ENCODE measurements around the gene KCNA4.
"Not testable (repeated sequence)": the region's sequence is repeated elsewhere in the genome, so short reads cannot be mapped to it uniquely, and the experiment has no call there.

Gene KCNA4

DNA sequence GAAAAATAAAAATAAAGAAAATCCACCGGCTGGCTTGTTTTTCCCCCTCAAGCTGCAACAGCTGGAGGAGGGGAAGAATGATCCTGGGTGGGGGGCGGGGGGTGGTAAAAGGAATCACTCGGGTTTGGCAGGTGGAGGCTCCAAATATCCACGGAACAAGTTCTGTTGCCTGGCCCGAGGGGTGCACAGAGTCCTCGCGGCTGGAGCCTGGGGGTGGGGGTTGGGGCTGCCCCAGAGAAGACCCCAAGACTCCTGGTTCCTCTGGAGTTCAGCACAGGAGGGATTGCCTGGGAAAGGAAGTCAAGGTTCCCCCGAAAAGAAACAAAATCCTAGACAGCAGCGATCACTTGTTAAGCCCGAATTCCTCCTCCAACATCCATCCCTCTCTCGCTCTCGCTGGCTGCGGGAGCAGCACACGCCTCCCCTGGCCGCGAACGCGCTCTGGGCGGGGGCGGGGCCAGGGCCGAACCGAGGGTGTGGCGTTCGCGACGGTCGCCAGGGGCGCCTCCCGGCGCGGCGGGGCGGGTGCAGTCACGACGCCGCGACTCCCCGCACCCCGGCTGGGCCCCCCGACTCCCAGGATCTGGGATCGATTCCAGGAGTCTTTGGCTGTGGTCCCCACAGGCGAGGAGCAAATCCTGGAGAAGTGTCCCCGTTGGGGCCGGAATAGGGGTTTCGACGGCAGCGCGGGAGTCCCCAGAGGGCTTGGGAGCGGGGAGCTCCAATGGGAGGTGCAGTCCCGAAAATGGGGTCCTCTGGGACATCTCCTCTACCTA lies at the start of gene KCNA4:
Gene KCNA4 (minus strand): TSS at position 443 of the 776 bp plus-strand sequence. CDS start 4,352 bp downstream, outside the sequence.
- DNase-seq (ENCODE audit: low spot score), result no peak

DNA sequence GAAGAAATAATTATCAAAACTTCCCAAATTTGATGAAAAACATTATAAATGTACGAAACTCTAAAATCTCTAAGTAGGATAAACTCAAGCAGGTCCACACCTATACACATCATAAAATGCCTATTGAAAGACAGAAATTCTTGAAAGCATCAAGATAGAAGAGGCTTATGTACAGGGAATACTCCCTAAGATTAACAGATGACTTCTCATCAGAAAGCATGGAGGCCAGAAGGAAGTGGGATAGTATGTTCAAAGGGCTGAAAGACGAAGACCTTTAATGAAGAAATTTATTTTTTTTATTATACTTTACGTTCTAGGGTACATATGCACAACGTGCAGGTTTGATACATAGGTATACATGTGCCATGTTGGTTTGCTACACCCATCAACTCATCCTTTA lies 45.3 kb upstream of the KCNA4 start:
- DNase-seq (ENCODE audit: low spot score), result no peak

DNA sequence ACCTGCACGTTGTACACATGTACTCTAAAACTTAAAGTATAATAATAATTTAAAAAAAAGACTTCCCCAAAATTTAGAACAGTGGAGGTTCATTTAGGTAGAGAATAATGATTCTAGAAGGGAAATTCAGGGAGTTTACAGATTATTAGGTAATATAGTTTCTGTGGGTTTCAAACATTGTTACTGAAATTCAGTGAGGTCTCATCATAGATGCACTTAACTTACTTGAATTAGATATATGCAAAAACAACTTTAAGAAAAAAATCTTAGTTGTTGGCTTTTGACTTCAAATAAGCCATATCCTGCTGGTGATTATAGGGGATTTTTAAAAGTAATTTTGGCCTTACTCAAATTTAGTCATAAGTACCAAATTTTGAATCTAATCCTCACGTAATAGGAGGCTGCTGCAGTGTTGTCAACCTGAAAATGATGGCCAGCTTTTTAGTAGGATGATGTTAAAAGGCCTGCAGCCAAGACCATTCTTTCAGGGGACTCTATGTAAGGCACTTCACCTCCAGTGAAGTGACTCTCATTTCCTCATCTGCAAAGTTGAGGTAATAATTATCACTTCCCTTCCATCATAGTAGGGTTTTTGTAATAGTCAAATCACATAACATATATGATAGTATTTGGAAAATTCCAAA lies 42.5 kb upstream of the KCNA4 start:
- DNase-seq (ENCODE audit: low spot score), result no peak

DNA sequence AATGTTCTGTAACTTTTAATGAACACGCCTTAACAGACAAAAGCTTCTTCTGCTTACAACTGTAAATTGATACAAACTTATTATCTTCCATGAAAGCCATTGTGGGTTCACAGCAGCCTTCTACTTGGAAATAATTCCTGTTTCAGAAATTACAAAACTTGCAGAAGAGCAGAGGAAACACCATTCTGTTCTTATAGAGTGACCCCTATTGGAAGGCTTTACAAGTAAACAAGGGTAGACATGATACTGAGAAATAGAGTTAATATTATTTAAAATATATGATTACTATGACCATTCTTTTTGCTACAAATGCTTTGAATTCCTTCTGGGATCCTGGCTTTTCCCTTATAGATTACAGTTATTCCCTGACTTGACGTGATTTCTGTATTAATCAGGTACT lies 32.4 kb upstream of the KCNA4 start:
- no peak for DNase-seq (ENCODE audit: low spot score)

DNA sequence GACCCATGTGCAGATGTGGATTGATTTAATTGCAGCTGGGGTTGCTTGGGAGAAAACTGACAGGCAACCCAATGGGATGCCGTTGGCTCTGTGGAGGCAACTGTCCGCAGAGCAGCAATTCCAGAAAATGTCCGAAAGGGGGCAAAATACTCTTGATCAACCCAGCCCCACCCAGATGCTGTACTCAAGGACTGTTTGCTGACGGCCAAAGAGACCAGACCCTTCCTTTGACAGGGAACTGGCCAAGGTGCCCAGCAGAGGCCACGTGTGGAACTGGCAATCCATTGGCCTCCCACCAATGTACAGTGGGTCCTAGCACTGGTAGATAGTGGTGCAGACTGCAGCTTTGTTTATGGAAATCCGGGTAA lies 29.7 kb upstream of the KCNA4 start:
- no peak for DNase-seq (ENCODE audit: low spot score)

DNA sequence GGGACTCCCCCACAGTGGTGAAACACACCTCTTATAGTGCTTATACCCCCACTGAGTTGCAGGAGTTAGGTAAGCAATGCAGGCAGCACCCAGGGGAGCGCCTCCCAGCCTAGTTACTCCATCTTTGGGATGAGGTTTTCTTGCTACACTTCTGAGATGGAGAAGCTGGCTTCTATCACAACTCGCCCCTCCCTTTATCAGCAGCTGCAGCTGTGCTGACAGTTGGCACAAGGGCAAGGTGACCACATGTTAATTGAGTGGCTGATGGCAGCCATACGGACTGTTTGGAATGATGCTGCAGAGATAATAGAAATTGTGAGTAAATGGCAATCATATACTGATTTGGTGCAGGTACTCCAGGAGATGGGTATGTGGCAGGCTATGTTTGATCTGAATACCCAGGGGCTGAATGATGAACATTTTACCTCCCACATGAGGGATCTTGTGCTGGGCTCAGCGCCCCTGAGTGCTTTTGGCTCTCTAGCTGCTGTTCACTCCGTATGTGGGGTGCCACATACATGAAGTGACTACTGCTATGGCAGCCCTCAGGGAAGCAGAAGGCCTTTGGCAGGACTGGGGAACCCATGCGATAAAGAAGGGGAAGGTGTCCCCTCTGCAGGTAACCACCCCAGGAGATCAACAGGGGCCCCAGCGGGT lies 29.2 kb upstream of the KCNA4 start:
- no peak for DNase-seq (ENCODE audit: low spot score)

DNA sequence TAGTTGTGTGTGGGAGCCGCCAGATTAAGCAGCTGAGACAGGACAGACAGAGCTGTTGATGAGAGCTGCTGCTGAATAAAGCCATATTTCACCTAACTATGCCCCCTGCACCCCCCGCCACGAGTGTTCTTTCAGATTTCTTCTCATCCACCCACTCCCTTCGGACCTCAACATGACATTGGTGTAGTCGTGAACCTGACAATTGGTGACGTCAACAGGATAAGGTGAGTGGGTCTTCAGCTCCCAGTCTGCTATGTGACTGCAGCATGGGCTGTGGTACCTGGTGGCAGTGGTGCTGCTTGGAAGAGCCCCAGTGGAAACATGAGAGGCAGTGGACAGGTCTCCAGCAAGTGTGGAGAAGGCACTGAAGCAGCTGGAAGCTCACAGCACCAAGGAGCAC lies 28.3 kb upstream of the KCNA4 start:
- DNase-seq (ENCODE audit: low spot score), result no peak

DNA sequence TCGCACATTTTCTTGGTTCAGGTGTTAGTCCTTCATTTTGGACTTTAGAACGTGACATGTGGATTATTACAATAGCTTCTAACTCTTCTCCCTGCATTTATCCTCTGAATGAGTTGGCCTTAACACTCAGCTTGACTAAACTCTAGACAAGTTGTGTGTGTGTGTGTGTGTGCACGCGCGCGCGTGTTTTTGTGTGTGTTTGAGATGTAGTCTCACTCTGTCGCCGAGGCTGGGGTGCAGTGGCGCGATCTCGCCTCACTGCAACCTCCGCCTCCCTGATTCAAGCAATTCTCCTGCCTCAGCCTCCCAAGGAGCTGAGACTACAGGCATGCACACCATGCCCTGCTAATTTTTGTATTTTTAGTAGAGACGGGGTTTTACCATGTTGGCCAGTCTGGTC lies 24.3 kb upstream of the KCNA4 start:
- no peak for DNase-seq (ENCODE audit: low spot score)

DNA sequence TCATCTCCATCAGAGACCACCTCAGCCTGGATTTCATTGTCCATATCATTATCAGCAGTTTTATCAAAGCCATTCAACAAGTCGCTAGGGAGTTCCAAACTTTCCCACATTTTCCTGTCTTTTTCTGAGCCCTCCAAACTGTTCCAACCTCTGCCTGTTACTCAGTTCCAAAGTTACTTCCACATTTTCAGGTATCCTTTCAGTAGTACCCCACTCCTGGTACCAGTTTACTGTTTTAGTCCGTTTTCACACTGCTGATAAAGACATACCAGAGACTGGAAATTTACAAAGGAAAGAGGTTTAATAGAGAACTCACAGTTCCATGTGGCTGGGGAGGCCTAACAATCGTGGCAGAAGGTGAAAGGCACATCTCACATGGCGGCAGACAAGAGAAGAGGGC lies 17.9 kb upstream of the KCNA4 start:
- not testable (repeated sequence) for DNase-seq (ENCODE audit: low spot score)

DNA sequence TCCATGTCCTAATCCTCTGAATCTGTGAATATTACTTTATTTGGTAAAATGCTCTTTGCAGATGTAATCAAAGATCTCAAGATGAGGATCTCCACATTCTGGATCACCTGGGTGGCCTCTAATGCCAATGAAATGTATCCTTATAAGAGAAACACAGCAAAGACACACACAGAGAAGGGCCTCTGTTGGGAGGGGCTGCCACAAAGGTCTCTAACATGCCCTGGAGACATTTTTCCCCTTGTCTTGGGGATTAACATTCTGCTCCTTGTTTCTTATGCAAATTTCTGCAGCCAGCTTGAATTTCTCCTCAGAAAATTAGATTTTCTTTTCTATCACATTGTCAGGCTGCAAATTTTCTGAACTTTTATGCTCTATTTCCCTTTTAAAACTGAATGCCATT lies 17.3 kb upstream of the KCNA4 start:
- not testable (repeated sequence) for DNase-seq (ENCODE audit: low spot score)

DNA sequence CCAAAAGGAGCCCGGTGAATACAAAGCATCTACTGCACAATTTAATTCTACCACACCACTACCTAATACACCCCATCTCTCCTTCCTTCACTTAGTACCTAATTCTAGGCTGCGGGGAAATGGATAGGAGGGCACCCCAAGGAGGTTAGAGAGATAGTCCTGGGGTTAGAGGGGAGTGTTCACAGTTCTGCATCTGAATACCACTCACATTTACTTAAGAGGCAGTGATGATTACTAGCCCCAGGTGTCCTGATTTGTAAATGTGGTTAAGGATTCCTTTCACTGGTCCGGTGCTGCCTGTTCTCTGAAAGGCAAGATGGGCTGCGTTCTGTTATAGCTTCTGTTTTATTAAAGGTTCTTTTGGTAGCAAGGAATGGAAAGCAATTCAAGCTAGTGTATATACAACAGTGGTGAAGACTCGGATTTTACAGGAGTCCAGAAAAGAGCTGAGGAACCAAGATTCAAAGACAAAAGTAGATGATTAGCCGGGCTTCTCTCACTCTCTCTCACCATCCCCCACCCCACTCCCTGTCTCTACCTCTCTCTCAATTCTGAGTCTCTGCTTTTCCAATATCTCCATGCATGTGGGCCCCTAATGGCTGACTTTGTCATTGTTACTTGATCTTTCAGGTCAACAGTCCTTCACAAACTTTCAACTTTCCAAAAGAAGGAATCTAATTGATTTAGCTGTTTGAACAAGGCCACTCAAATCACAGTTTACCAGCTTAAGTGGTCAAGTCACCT lies 8.7 kb upstream of the KCNA4 start:
- DNase-seq (ENCODE audit: low spot score), result no peak

DNA sequence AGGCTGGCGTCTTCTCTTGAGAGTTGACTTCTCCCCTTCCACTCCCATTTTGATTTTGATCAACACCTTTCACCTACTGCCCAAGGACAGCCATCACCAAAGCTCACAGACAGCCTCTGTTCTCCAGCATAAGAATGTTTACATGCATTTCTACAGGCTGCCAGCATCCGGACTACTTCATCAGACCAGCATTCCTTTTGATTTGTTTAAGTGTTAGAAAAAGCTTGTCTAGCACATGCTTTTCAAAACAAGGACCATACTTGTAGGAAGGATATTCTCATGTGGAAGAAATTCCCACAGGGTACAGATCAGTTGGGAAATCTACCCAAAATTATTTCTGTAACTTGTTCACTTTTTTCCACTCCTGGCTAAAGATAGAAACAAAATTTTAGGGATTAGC lies 6.2 kb upstream of the KCNA4 start:
- no peak for DNase-seq (ENCODE audit: low spot score)

DNA sequence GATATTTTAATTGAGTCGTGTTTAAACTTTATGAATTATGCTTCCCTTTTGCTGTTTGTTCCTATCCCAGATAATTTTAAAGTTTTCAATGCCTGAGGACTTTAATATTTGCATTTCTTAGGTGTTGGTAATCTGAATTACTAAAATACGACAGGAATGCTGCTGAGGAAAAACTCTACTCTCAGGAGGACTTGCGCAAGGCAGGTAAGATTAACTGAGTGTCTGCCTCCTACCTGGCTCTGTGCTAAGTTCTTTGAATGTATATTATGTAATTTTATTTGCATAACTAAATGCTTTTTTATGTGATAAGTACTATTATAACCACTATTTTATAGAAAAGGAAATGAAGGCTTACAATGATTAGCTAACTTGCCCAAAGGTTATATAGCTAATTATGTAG lies 2.7 kb upstream of the KCNA4 start:
- DNase-seq (ENCODE audit: low spot score), result no peak

DNA sequence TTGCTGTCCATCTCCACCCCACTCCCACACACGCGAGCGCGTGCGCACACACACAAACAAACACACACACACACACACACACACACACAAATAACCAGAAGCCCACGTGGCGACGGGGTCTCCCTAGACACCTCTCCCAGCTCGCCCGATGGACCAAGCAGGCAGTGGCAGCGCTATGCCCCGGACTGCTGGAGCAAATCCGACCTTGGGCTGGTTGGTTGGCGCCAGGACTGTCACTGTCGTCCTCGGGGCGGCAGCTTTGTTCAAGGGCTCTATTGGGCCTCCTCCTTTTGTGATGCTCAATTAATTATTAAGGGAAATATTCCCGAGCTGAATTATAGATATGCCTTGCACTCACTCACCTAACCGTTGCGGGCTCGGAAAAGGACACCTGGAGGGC lies 1.7 kb upstream of the KCNA4 start:
- DNase-seq (ENCODE audit: low spot score), result no peak

DNA sequence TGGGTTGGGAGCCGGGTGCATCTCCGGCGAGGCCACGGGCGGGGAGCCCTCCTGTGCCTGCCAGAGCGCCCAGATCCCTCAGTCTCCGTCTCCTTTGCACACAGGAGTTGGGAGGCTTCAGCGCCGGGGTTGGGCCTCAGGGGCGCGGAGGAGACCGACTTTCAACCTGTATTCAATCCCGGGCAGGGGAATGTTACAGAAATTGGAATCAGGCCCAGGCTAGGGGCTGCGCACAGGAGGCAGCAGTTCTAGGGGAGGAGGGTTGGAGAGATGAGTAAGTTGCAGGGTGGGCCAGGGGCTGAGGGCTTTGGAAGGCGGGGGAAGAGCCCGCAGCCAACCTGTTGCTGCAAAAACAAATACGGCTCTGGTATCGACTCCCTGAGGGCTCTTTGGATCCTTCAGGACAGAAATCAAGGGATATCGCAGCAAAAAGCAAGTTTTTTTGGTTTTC lies 640 bp upstream of the KCNA4 start:
- DNase-seq (ENCODE audit: low spot score), result no peak

DNA sequence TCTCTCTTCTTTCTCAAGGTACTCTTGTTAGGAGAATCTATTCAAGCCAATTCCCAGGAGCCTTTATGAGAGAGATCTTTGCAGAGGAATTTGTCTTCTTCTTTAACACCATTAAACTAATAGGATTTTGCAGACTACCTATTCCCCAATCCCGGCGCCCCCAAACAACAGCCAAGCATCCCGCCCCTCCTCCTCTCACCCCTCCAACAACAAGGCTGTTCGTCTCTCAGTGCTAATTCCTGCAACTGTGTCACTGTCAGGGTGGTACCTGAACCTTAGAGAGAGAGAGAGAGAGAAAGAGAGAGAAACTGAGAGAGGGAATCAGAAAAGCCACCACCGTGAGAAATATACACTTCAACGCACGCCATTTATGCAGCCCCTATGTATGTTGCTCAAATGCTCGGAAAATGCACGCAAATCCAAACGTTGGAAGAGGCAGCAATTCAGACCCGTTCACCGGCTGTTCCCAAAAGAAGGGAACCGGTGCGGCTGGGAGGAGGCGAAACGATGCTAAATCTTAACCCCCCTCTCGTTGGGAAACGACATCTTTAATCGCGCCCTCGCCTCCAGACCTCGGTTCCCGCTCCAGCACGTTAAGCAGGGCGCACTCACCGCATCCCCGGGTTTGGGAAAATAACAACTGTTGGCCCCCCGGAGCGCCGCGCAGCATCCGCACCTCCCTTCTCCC lies 961 bp downstream of the KCNA4 start:
- DNase-seq (ENCODE audit: low spot score), result no peak

DNA sequence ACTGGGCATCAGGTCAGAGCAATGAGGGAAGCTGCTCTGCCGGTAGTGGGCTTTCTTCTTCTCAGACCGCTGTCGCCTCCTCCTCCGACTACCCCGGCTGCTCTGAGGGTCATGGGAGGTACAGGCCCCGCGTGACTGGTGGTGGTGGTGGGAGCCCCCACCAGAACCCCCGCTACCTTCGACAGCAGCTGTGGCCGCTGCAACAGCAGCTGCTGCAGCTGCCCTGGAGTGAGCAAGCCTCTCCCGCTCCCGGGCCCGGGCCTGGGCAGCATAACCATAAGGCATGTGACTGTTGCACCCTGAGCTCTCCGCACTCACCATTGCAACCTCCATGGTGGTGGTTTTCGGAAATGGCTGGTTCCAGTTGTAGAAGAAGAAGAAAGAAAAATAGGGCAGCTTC lies 4.5 kb downstream of the KCNA4 start:
- DNase-seq (ENCODE audit: low spot score), result no peak

DNA sequence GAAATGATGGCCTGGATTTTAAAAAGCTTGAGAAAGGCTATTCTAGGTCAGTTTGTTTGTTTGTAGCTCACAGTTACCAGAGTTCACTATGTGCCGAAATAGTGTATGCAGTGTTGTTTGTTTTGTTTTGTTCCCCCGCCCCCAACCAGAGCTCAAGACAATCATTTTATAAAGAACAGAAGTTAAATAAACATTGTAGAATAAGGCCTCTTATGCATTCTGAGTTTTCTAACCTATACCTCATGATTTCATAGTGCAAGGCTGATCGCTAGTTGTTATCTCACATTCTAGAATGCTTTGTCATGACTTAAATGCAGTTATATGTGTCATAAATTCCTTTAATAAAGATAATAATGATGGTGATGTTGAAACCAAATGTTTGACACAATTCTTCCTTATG lies 7.8 kb downstream of the KCNA4 start:
- no peak for DNase-seq (ENCODE audit: low spot score)

DNA sequence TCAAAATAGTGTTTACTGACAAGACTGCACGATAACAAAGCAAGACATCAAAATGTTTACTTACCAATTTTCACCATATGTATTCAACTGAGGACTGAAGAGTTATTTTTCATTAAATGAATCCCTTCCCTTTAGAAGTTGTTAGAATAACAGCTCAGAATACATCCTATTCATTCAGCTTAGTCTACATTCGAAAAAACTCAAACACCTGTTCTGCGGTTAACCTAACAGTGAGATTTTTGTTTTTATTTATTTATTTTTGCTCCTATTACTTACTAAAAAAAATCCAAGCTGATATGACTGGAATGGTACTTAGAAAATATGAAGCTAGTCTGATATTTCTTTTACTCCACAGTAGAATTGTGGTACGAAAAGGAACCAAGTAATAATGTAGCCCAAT lies 10.0 kb downstream of the KCNA4 start:
- no peak for DNase-seq (ENCODE audit: low spot score)

DNA sequence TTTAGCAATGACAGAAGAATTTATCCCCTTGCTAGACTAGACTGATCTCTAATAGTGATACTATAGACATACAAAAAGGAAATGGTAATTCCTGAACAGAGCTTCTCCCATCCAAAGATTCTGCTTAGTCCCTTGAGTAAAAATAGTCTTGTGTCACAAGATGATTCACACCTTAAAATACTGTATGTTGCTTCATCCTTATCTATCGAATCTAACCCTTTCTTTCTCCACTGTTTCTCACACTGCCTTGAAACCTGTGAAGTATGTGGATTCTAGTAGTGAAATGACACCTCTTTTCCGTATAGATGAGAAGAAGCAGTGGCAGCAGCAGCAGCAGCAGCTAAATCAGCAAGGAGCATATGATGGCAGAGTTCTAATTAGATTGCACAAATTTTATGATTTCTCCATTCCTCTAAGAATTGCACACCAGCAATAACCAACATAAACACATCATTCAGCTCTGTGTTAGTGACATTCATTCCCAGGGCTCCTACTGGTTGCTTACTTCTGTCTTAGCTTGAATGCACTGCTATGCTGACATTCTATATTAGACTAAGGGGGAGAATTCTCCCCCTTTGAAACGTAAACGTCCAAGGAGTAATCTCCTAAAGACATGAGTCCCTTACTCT lies 14.6 kb downstream of the KCNA4 start:
- no peak for DNase-seq (ENCODE audit: low spot score)

DNA sequence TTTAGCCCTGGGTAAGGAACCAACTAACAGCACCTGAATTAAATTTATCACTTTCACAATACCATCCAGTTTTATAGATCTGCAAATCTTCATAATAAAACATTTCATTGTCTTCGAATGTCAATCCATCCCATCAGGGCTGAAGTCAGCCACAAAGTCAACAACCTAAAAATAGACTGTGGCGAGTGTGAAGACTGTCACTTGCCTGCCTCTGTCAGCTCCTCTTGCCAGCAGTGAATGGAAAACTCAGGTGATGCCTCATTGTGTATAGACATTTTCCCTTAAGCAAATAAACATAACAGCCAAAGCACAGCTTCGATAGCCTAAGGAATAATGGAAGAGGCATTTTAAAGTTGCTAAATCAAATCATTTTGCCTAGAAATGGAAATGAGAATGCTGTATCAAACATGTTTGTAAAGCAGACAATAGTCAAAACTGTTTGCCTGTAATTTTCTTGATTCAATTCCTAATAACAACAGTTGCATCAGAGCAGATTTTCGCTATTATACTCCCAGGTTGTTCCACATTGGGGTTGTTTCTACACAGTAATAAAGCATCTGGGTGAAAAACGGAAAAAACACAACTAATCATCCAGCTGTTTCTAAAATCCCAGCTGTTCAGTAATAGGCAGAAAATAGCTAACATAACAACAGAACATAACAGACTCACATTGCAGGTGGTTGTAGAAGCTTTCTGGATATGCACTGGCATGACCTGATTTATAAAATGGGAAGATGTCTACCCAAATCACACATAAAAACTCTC lies 15.7 kb downstream of the KCNA4 start:
- DNase-seq (ENCODE audit: low spot score), result no peak
